ENCODE results near the gene STK32C.

- TF ChIP-seq CTCF (IDR thresholded peaks at IDR 0.05) (no peak), POLR2AphosphoS5 (IDR thresholded peaks at IDR 0.05) (no peak)
Observed at GRCh38 chr10:132187430-132188138, 120.2 kb downstream of the STK32C start.

Data from upper lobe of left lung (tissue), 4 donors.